Cardiac fibroblast (primary cell): Measurements from ENCODE around the gene MCM9.

Experiments
- DNase-seq, 2 donors: peaks; one replicate each; pipeline versions ENCODE4 v3.0.0 to v3.0.0-alpha.2; 2010; ENCODE audit warnings: low read depth in 2 of 2
- H3K4me3 ChIP-seq, 2 donors: replicated peaks in 1 of 2; 1 replicate in 1 of 2; 2 replicates in 1 of 2; pipeline ENCODE4 v1.5.1; 2011; ENCODE audit warnings: low read depth in 2 of 2, low read length in 2 of 2, mild to moderate bottlenecking in 2 of 2, moderate library complexity in 1 of 2
- TF ChIP-seq, protein P1 (sequence below): IDR thresholded peaks from one replicate; pipeline ENCODE4 v1.5.1; 2011; ENCODE audit warnings: low read depth, mild to moderate bottlenecking, low read length, inconsistent platforms

MCM9 gene

DNA sequence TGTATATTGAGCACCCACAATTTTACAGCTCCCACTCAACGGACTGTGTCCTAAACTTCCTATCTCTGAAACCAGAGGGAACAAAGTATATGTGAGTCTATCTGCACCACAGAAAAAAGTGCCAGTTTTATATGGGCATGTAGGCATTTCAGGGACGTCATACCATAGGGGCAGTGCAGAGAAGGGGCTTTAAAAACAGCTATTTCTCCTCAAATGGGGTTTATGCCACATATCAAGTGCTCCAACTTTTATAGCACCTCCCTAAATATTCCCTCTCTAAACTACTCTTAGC lies 69.9 kb downstream of the MCM9 start:
- TF ChIP-seq, protein P1, sequence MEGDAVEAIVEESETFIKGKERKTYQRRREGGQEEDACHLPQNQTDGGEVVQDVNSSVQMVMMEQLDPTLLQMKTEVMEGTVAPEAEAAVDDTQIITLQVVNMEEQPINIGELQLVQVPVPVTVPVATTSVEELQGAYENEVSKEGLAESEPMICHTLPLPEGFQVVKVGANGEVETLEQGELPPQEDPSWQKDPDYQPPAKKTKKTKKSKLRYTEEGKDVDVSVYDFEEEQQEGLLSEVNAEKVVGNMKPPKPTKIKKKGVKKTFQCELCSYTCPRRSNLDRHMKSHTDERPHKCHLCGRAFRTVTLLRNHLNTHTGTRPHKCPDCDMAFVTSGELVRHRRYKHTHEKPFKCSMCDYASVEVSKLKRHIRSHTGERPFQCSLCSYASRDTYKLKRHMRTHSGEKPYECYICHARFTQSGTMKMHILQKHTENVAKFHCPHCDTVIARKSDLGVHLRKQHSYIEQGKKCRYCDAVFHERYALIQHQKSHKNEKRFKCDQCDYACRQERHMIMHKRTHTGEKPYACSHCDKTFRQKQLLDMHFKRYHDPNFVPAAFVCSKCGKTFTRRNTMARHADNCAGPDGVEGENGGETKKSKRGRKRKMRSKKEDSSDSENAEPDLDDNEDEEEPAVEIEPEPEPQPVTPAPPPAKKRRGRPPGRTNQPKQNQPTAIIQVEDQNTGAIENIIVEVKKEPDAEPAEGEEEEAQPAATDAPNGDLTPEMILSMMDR: no peak
- DNase-seq: no peak
- no peak overlapping the region for H3K4me3 ChIP-seq

- TF ChIP-seq, protein P1: no peak
- no peak overlapping the region for H3K4me3 ChIP-seq
- DNase-seq: peak; percentile 10 to 27
Observed at GRCh38 chr6:118864341-118865099, 70.4 kb downstream of the MCM9 start.

DNA sequence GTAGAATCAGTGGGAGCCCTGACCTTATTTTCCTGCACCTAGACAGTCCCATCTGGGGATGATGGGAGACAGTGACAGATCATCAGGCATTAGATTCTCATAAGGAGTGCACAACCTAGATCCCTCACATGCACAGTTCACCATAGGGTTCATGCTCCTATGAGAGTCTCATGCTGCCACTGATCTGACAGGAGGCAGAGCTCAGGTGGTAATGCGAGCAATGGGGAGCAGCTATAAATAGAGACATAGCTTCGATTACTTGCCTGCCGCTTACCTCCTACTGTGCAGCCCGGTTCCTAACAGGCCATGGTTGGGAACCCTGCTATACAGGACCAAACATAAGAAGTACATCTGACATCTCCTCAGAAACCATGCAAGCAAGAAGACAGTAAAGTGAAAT lies 72.5 kb downstream of the MCM9 start:
- DNase-seq: no peak
- TF ChIP-seq, protein P1: no peak
- no peak overlapping the region for H3K4me3 ChIP-seq

DNA sequence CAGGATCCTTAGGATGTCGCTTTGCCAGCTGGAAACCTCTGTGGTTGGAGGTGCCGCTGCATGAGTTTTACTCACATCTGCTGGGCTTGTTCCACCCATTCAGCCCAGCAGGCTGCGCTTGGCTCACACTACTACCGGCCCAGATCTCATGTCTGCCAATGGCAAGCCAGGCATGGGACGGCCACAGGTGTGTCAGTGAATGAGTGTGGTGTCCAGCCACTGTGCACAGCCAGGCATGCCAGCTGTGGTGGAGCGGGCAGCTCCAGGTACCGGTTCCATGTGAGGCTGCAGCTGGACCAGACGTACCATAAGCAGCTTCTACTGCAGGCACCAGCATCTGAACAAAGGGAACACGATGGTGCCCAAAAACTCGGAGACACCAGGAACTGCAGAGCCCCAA lies 74.1 kb downstream of the MCM9 start:
- DNase-seq: no peak
- no peak overlapping the region for H3K4me3 ChIP-seq
- TF ChIP-seq, protein P1: no peak

- no peak for DNase-seq
- H3K4me3 ChIP-seq: no peak overlapping the region
- TF ChIP-seq, protein P1: no peak
Observed at GRCh38 chr6:118860363-118860762, 74.6 kb downstream of the MCM9 start.

DNA sequence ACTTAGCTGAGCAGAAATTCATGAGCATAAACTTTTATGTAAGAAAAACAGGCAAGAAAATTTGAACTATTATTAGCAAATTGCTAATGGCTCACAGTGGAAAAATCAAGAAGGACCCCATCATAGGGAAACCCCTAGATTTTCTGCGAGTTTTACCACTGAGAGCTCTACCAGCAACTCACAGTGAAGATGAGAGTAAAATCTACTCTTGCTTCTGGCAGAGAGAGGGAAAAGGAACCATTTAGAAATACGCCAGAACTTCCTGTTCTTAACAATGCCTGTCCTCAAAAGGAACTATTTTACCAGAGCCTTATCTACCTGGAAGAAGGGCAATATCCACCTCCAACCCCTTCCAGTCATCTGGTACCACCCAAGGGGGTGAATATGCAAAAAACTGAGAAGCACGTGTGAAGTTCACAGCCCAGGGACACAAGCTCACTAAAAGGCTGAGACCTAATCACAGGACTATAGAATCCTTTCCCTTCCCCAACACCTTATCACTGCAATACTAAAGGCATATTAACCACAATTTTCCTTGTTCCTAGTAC lies 75.4 kb downstream of the MCM9 start:
- no peak for DNase-seq
- TF ChIP-seq, protein P1: no peak
- no peak overlapping the region for H3K4me3 ChIP-seq

DNA sequence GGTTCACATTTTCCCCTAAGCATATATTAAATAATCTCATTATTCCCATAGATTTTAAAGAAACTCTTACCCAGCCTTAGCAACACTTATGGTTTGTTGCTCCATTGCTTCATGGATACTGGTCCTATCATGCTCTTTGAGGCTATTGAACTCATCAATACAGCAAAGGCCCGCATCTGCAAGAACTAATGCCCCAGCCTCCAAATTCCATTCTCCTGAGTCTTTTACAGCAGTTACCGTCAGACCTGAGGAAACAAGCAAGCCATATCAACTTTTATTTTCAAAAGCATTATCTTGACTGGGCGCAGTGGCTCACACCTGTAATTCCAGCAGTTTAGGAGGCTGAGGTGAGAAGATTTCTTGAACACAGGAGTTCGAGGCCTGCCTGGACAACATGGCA lies 78.7 kb downstream of the MCM9 start:
- TF ChIP-seq, protein P1: no peak
- no peak overlapping the region for H3K4me3 ChIP-seq
- DNase-seq: no peak
